ENCODE measurements around the gene CACNA1E. TPM values are rescaled to one million over a fixed set of nuclear protein-coding genes. Genes with fewer than 3 reads are reported as not detected.

The CACNA1E gene
- total RNA-seq, 1 experiment from 2014 or later: 0.46 TPM

DNA sequence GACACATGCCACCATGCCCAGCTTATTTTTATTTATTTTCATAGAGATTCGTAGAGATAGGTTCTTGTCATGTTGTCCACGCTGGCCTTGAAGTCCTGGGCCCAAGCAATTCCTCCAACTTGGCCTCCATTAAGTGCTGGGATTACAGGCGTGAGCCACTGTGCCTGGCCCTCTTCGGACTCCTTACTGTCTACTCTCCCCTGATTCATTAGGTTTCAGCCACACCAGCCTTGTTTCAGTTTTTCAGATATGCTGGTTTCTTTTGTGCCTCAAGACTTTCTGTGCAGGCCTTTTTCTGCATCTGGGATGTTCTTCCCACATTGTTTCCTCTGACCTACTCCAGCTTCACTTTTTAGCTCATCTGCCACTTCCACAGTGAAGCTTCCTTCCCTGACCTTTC lies 85.4 kb downstream of the CACNA1E start:
- no peak overlapping the region for H3K14ac ChIP-seq (ENCODE audit: insufficient read depth, low read length)
- H3K23ac ChIP-seq (ENCODE audit: insufficient read length, low read depth, low read length): no peak overlapping the region
- Mint-ChIP-seq H3K4me1 (no peaks in the 10 kb centered on the region), H3K27me3 (ENCODE audit: low read depth) (peaks cover 2% of the 10 kb centered on the region; the same call in 1 of the 2 replicates), H3K27ac (no peak overlapping the region), H3K4me3 (no peak overlapping the region), H3K36me3 (ENCODE audit: insufficient read depth in 1 of 3, low read depth in 3 of 3) (peaks cover 0 to 6% (median 0%) of the 10 kb centered on the region in 3 experiments; a peak in 1 of 7 replicates), H3K9me3 (peaks cover 4 to 12% of the 10 kb centered on the region in 2 experiments; a peak in 3 of 5 replicates)
- no peak overlapping the region for H3T11ph ChIP-seq (ENCODE audit: low read length)
- H2AFZ ChIP-seq (ENCODE audit: low read length): no peak overlapping the region
- no peak overlapping the region for H4K5ac ChIP-seq (ENCODE audit: insufficient read length, low read depth, low read length)
- H3K23me2 ChIP-seq (ENCODE audit: insufficient read length, low read depth, low read length, poor library complexity, severe bottlenecking): no peaks in the 10 kb centered on the region
- no peaks in the 10 kb centered on the region for H4K20me1 ChIP-seq (ENCODE audit: control insufficient read depth, insufficient read depth, insufficient read length)
- H4K8ac ChIP-seq (replicated peaks; ENCODE audit: insufficient read length, low read depth, low read length): no peak overlapping the region
- H3K9ac ChIP-seq (ENCODE audit: extremely low read depth, insufficient read length, low read length): no peak overlapping the region
- no peaks in the 10 kb centered on the region for H3K4me1 ChIP-seq (ENCODE audit: insufficient read depth, low read length)
- no peak overlapping the region for H2BK12ac ChIP-seq (ENCODE audit: insufficient read length, low read depth, low read length)
- DNase-seq: no peak
- H3K27me3 ChIP-seq (ENCODE audit: insufficient read depth, low read length): no peaks in the 10 kb centered on the region
- H4K91ac ChIP-seq (ENCODE audit: insufficient read length, low read depth, low read length): no peak overlapping the region
- no peak overlapping the region for H2BK15ac ChIP-seq (ENCODE audit: low read depth, low read length)
- TF ChIP-seq, protein P1, sequence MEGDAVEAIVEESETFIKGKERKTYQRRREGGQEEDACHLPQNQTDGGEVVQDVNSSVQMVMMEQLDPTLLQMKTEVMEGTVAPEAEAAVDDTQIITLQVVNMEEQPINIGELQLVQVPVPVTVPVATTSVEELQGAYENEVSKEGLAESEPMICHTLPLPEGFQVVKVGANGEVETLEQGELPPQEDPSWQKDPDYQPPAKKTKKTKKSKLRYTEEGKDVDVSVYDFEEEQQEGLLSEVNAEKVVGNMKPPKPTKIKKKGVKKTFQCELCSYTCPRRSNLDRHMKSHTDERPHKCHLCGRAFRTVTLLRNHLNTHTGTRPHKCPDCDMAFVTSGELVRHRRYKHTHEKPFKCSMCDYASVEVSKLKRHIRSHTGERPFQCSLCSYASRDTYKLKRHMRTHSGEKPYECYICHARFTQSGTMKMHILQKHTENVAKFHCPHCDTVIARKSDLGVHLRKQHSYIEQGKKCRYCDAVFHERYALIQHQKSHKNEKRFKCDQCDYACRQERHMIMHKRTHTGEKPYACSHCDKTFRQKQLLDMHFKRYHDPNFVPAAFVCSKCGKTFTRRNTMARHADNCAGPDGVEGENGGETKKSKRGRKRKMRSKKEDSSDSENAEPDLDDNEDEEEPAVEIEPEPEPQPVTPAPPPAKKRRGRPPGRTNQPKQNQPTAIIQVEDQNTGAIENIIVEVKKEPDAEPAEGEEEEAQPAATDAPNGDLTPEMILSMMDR (conservative IDR thresholded peaks at IDR 0.05): no peak
- no peak overlapping the region for H3K27ac ChIP-seq (ENCODE audit: insufficient read length, low read depth, low read length)
- no peak overlapping the region for H2BK120ac ChIP-seq (ENCODE audit: low read depth, low read length, poor library complexity, severe bottlenecking)
- H3K56ac ChIP-seq (ENCODE audit: insufficient read length, low read depth, low read length): no peak overlapping the region
- no peaks in the 10 kb centered on the region for H3K79me2 ChIP-seq (ENCODE audit: insufficient read depth, low read length)
- no peak overlapping the region for H3K4ac ChIP-seq (ENCODE audit: low read depth, low read length)
- H3K4me2 ChIP-seq (ENCODE audit: insufficient read depth, insufficient read length, low read length): no peak overlapping the region
- no peak overlapping the region for H3K18ac ChIP-seq (ENCODE audit: insufficient read length, low read depth, low read length)
- H2BK20ac ChIP-seq (ENCODE audit: low read depth, low read length, poor library complexity, severe bottlenecking): no peak overlapping the region
- no peaks in the 10 kb centered on the region for H3K9me3 ChIP-seq (ENCODE audit: control insufficient read depth, low read depth, low read length)
- WGBS (ENCODE audit: extremely low coverage, insufficient read length, low lambda C conversion rate): no CpG with 5 or more reads among the region's 4 CpGs
- no peak overlapping the region for H2AK5ac ChIP-seq (ENCODE audit: insufficient read length, low read length)
- no peaks in the 10 kb centered on the region for H3K79me1 ChIP-seq (ENCODE audit: insufficient read depth, low read depth, low read length, poor library complexity, severe bottlenecking)
- no peak overlapping the region for H2BK5ac ChIP-seq (ENCODE audit: insufficient read length, low read length)
